ENCODE results near the gene NOLC1. TPM values are rescaled to one million over a fixed set of nuclear protein-coding genes. Genes with fewer than 3 reads are reported as not detected.

Gene NOLC1
- total RNA-seq: 10 to 100 TPM; 92.0 to 93.5 TPM
- 79.8 TPM for polyA plus RNA-seq (2013, experiment 1 of 2)
- polyA plus RNA-seq (2013, experiment 2 of 2): 75.4 TPM
- long read RNA-seq, experiment 1, partial matches to known transcripts: 49 of 66 reads
- long read RNA-seq, experiment 1, other reads (novel, unspliced or antisense): 8 of 66 reads
- long read RNA-seq, experiment 2, transcript NOLC1-207 (13 exons, 2,441 nt): minor isoform, 88 of 254 reads
- long read RNA-seq, experiment 2, transcript NOLC1-209 (13 exons, 3,932 nt): major isoform, 99 of 254 reads
- long read RNA-seq, experiment 2, transcript NOLC1-202 (13 exons, 3,967 nt): minor isoform, 18 of 254 reads
- long read RNA-seq, experiment 2, partial matches to known transcripts: 15 of 254 reads
- long read RNA-seq, experiment 2, other reads (novel, unspliced or antisense): 33 of 254 reads
- long read RNA-seq, experiment 3, transcript NOLC1-209 (13 exons, 3,932 nt): major isoform, 108 of 317 reads
- long read RNA-seq, experiment 3, transcript NOLC1-207 (13 exons, 2,441 nt): minor isoform, 85 of 317 reads
- long read RNA-seq, experiment 3, transcript NOLC1-202 (13 exons, 3,967 nt): minor isoform, 20 of 317 reads
- long read RNA-seq, experiment 3, partial matches to known transcripts: 59 of 317 reads
- long read RNA-seq, experiment 3, other reads (novel, unspliced or antisense): 45 of 317 reads
- long read RNA-seq, experiment 4, transcript NOLC1-209 (13 exons, 3,932 nt): minor isoform, 8 of 96 reads
- long read RNA-seq, experiment 4, transcript NOLC1-207 (13 exons, 2,441 nt): major isoform, 12 of 96 reads
- long read RNA-seq, experiment 4, partial matches to known transcripts: 63 of 96 reads
- long read RNA-seq, experiment 4, other reads (novel, unspliced or antisense): 12 of 96 reads

DNA sequence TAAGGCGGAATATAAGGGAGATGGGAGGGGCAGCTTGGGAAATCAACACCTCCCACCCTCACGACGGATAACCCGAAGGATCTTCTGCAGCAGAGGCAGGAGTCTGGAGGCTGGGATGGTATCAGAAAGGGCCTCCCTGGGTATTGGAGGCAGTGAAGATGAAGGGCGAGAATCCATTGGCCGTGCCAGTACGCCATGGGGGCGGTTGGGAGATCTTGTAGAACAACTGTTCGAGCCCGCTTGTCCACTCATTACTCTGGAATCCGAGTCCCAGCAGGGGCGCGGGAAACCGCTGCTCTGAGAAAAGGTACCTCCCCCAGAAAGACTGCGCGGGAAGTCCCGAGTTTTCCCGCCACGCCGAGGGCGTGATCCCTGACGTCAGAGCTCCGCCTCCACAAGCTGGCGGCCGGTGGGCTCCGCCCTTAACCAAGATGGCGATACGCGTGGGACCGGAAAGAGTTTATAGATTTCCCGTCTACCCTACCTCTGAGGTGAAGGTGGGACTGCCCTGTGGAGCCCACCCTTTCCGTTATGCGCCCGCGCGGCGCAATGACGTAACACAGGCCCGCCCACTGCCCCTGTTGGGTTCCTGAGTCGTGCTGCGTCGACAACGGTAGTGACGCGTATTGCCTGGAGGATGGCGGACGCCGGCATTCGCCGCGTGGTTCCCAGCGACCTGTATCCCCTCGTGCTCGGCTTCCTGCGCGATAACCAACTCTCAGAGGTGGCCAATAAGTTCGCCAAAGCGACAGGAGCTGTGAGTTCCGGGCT is at the start of gene NOLC1:
NOLC1 (plus strand) TSS at position 616 of the 771 bp plus-strand sequence; CDS start at position 638, 22 bp downstream.
- H3K36me3 Mint-ChIP-seq (ENCODE audit: low read depth): peaks cover 60% of the 10 kb centered on the region
- peak within 1 kb of the TSS; percentile 98 for H3K4me3 Mint-ChIP-seq
- WGBS, 2 experiments (ENCODE audit: insufficient coverage in 1 of 2, insufficient read length in 1 of 2): 1 to 5% methylated on average over 39 to 59 of the region's 59 CpGs
- no peaks in the 10 kb centered on the region for H3K27me3 Mint-ChIP-seq (ENCODE audit: insufficient read depth)
- H3K27ac Mint-ChIP-seq: peak within 1 kb of the TSS; percentile 99
- no peaks in the 10 kb centered on the region for H3K27me3 ChIP-seq (ENCODE audit: control insufficient read depth, insufficient read depth, low read length, poor library complexity, severe bottlenecking)
- peak within 1 kb of the TSS; percentile 94 for H3K27ac ChIP-seq (ENCODE audit: low read depth, low read length)
- peak within 1 kb of the TSS; percentile 98 for H3K4me3 ChIP-seq (ENCODE audit: low read length)
- TF ChIP-seq, protein P1, sequence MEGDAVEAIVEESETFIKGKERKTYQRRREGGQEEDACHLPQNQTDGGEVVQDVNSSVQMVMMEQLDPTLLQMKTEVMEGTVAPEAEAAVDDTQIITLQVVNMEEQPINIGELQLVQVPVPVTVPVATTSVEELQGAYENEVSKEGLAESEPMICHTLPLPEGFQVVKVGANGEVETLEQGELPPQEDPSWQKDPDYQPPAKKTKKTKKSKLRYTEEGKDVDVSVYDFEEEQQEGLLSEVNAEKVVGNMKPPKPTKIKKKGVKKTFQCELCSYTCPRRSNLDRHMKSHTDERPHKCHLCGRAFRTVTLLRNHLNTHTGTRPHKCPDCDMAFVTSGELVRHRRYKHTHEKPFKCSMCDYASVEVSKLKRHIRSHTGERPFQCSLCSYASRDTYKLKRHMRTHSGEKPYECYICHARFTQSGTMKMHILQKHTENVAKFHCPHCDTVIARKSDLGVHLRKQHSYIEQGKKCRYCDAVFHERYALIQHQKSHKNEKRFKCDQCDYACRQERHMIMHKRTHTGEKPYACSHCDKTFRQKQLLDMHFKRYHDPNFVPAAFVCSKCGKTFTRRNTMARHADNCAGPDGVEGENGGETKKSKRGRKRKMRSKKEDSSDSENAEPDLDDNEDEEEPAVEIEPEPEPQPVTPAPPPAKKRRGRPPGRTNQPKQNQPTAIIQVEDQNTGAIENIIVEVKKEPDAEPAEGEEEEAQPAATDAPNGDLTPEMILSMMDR (conservative IDR thresholded peaks at IDR 0.05): no peak
- peaks cover 13% of the 10 kb centered on the region for H3K4me1 Mint-ChIP-seq
- H3K36me3 ChIP-seq (ENCODE audit: control insufficient read depth, insufficient read depth, low read length): peaks cover 55% of the 10 kb centered on the region
- H3K9ac ChIP-seq (ENCODE audit: extremely low read depth, low read length, poor library complexity, severe bottlenecking): peak within 1 kb of the TSS; percentile 95
- H3K4me1 ChIP-seq (ENCODE audit: control insufficient read depth, insufficient read depth, low read length): peaks cover 3% of the 10 kb centered on the region
- H3K9me3 ChIP-seq (ENCODE audit: control insufficient read depth, low read length): no peaks in the 10 kb centered on the region
- H3K9me3 Mint-ChIP-seq: no peaks in the 10 kb centered on the region
- peak; percentile 100 for DNase-seq

DNA sequence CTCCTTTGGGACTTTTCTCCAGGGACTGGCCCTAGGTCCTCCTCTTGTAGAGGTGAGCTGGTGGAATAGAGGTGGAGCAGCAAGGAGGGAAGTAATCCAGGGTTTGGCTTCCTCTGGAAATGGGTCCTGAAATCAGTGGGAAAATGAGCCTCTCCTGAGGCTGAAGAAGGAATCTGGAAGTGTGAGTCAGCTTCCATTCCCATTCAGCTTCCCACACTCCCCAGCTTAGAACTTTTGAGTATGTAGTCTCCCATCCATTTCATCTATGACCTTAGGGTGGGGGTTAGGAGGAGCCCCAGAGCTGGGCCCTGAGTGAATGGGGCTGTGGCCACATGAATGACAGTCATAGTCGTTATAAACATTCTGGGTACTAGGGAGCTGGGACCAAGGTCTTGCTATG is 49.8 kb upstream of the NOLC1 start:
- Mint-ChIP-seq H3K27me3 (ENCODE audit: insufficient read depth) (no peaks in the 10 kb centered on the region), H3K4me1 (no peaks in the 10 kb centered on the region), H3K27ac (no peak overlapping the region), H3K9me3 (no peaks in the 10 kb centered on the region), H3K4me3 (no peak overlapping the region), H3K36me3 (ENCODE audit: low read depth) (peaks cover 34% of the 10 kb centered on the region)
- no peak for DNase-seq
- H3K27ac ChIP-seq (ENCODE audit: low read depth, low read length): no peak overlapping the region
- no peak overlapping the region for H3K9ac ChIP-seq (ENCODE audit: extremely low read depth, low read length, poor library complexity, severe bottlenecking)
- H3K27me3 ChIP-seq (ENCODE audit: control insufficient read depth, insufficient read depth, low read length, poor library complexity, severe bottlenecking): no peaks in the 10 kb centered on the region
- no peak overlapping the region for H3K4me3 ChIP-seq (ENCODE audit: low read length)
- WGBS, 2 experiments (ENCODE audit: insufficient coverage in 1 of 2, insufficient read length in 1 of 2): 96 to 100% methylated on average over 1 of the region's 1 CpG
- H3K9me3 ChIP-seq (ENCODE audit: control insufficient read depth, low read length): no peaks in the 10 kb centered on the region
- H3K4me1 ChIP-seq (ENCODE audit: control insufficient read depth, insufficient read depth, low read length): no peaks in the 10 kb centered on the region
- TF ChIP-seq, protein P1 (conservative IDR thresholded peaks at IDR 0.05): no peak
- peaks cover 37% of the 10 kb centered on the region for H3K36me3 ChIP-seq (ENCODE audit: control insufficient read depth, insufficient read depth, low read length)

DNA sequence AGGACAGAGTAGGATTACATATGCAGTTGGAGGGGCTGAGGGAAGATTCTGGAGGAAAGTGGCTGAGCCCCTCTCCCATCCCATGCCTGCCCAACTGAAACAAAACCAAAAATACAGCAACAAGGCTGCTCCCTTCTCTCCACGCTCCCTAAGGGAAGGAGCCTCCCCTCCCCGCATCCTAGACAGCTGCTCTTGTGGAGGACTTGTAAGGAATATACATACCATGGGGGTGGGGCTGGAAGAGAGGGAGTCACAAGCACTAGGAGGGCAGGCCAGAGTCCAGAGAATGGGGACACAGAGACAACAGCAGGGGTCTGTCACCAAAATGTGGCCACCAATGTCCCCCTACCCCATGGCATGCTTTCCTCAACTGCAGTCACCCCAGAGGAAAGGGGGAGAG is 45.2 kb upstream of the NOLC1 start:
- TF ChIP-seq, protein P1 (conservative IDR thresholded peaks at IDR 0.05): no peak
- peaks cover 55% of the 10 kb centered on the region for H3K36me3 Mint-ChIP-seq (ENCODE audit: low read depth)
- no peaks in the 10 kb centered on the region for H3K27me3 Mint-ChIP-seq (ENCODE audit: insufficient read depth)
- Histone ChIP-seq H3K9ac (ENCODE audit: extremely low read depth, low read length, poor library complexity, severe bottlenecking) (no peak overlapping the region), H3K27me3 (ENCODE audit: control insufficient read depth, insufficient read depth, low read length, poor library complexity, severe bottlenecking) (no peaks in the 10 kb centered on the region), H3K36me3 (ENCODE audit: control insufficient read depth, insufficient read depth, low read length) (peaks cover 71% of the 10 kb centered on the region), H3K27ac (ENCODE audit: low read depth, low read length) (no peak overlapping the region), H3K9me3 (ENCODE audit: control insufficient read depth, low read length) (no peaks in the 10 kb centered on the region), H3K4me1 (ENCODE audit: control insufficient read depth, insufficient read depth, low read length) (no peaks in the 10 kb centered on the region), H3K4me3 (ENCODE audit: low read length) (no peak overlapping the region)
- peaks cover under 1% of the 10 kb centered on the region for H3K4me1 Mint-ChIP-seq
- no peak overlapping the region for H3K27ac Mint-ChIP-seq
- no peak for DNase-seq
- no peak overlapping the region for H3K4me3 Mint-ChIP-seq
- no peaks in the 10 kb centered on the region for H3K9me3 Mint-ChIP-seq
- WGBS, 2 experiments (ENCODE audit: insufficient coverage in 1 of 2, insufficient read length in 1 of 2): 100% methylated on average over 2 of the region's 2 CpGs; no CpG with 5 or more reads in 1 of the 2 experiments
